A673 (cell line): Measurements from ENCODE around the gene PPARG. TPM values are rescaled to one million over a fixed set of nuclear protein-coding genes. Genes with fewer than 3 reads are reported as not detected.

Experiments used
- BruUV-seq: library from RNA; stranded (reverse); fragments of 400-500 nt; replicated peaks from 2 replicates; lab custom pipeline; 2021; lab: Mats Ljungman, UMichigan
- CTCF ChIA-PET: fragments of 300-600 bp; sonication (Branson Sonifier 250); formaldehyde crosslinking; loops from one replicate; lab custom pipeline; 2022; ENCODE audit warnings: antibody characterized with exemption; lab: Charles Lee
- POLR2A ChIA-PET: fragments of 300-600 bp; sonication (Branson Sonifier 250); formaldehyde crosslinking; loops from one replicate; lab custom pipeline; 2022; ENCODE audit warnings: antibody characterized with exemption; ENCODE audit not compliant: low non-redundant PET; lab: Charles Lee
- DNase-seq: peaks from one replicate; pipeline ENCODE4 v3.0.0-alpha.2; 2015; ENCODE audit warnings: low spot score
- H3K27ac ChIP-seq: fragments of 200-600 bp; sonication (generic); 2 replicates; pipeline ENCODE4 v1.5.1; 2016; ENCODE audit warnings: mixed run types, low read depth, mild to moderate bottlenecking, mixed read lengths, antibody characterized with exemption, low read length; ENCODE audit not compliant: poor library complexity, severe bottlenecking
- H3K27me3 ChIP-seq: fragments of 200-600 bp; sonication (generic); replicated peaks from 2 replicates; pipeline ENCODE4 v1.6.1; 2017; ENCODE audit warnings: mixed run types, low read depth, mild to moderate bottlenecking, mixed read lengths, antibody characterized with exemption, low read length; ENCODE audit not compliant: insufficient read depth, poor library complexity
- H3K36me3 ChIP-seq: fragments of 200-600 bp; sonication (generic); 2 replicates; pipeline ENCODE4 v1.6.1; 2016; ENCODE audit warnings: mixed run types, mild to moderate bottlenecking, mixed read lengths, antibody characterized with exemption, low read length; ENCODE audit not compliant: insufficient read depth, poor library complexity, severe bottlenecking
- H3K4me1 ChIP-seq: fragments of 200-600 bp; sonication (generic); 2 replicates; pipeline ENCODE4 v1.6.1; 2017; ENCODE audit warnings: mixed run types, mild to moderate bottlenecking, mixed read lengths, antibody characterized with exemption, low read length; ENCODE audit not compliant: insufficient read depth, poor library complexity, severe bottlenecking
- H3K4me3 ChIP-seq: fragments of 200-600 bp; sonication (generic); 2 replicates; pipeline ENCODE4 v1.5.1; 2016; ENCODE audit warnings: low read depth, mixed run types, mild to moderate bottlenecking, mixed read lengths, low read length; ENCODE audit not compliant: poor library complexity, severe bottlenecking
- H3K9me3 ChIP-seq: fragments of 200-600 bp; sonication (generic); 2 replicates; pipeline ENCODE4 v1.6.1; 2016; ENCODE audit warnings: mixed run types, low read depth, mild to moderate bottlenecking, mixed read lengths, antibody characterized with exemption, low read length; ENCODE audit not compliant: poor library complexity, severe bottlenecking
- EZH2 ChIP-seq: fragments of 200-600 bp; sonication (generic); IDR thresholded peaks from 2 replicates; pipeline ENCODE4 v1.6.1; 2017; ENCODE audit warnings: borderline replicate concordance, low read depth, mild to moderate bottlenecking, mixed read lengths, antibody characterized with exemption, low read length; ENCODE audit not compliant: poor library complexity, severe bottlenecking
- intact Hi-C: fragments of 100-400 bp; cut with micrococcal nuclease; formaldehyde crosslinking; loops from one replicate; pipeline ENCODE4 v1.10.0; 2022; ENCODE audit not compliant: unreplicated experiment
- total RNA-seq: library from RNA; stranded (reverse); gene quantifications from 2 replicates; pipeline ENCODE4 v1.2.3, GENCODE V29; 2021
- TF ChIP-seq, protein P1 (sequence below): fragments of 300-800, 200-600 bp; sonication (generic); conservative IDR thresholded peaks from 2 replicates; pipeline ENCODE4 v1.5.1; 2017; ENCODE audit warnings: low read depth, mild to moderate bottlenecking, antibody characterized with exemption, low read length, moderate library complexity, mixed read lengths

The PPARG gene
- total RNA-seq, 1 experiment from 2014 or later, result 0.62 TPM

DNA sequence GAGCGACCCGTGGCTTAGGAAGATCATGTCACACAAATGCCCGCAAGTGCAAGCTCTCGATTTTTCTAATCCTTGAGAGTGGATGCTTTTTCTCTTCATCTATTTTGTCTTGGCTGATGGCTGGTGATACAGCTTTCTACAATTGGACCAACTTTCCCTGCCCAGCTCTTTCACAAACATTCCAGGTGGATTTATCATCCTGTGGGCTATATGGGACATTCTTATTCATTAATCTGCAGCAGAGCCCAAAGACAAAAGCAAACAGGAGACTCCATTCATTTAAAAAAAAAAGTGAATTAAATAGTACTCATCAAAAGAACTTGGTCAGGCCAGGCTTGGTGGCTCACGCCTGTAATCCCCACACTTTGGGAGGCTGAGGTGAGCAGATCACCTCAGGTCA, 181.2 kb downstream of the PPARG start:
- no TSS peak for BruUV-seq
- H3K27ac ChIP-seq, result no peak overlapping the region

DNA sequence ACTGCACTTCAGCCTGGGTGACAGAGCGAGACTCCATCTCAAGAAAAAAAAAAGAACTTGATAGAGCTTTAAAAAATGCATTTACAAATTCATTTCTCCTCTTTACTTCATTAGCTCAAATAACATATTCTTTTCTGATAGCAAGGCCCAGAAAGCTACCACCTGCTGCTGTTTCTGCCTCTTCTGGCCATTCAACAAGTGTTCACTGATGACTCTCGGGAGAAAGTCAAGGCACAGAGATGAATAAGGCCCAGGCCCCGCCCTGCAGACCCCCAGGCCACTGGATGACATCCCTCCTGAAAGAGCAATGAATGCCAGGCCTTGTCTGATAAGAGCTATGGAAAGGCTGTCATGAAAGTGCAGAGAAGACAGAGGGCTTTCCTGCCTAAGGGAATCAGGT, 181.8 kb downstream of the PPARG start:
- no peak for DNase-seq
- no peak overlapping the region for H3K27ac ChIP-seq
- TF ChIP-seq, protein P1, sequence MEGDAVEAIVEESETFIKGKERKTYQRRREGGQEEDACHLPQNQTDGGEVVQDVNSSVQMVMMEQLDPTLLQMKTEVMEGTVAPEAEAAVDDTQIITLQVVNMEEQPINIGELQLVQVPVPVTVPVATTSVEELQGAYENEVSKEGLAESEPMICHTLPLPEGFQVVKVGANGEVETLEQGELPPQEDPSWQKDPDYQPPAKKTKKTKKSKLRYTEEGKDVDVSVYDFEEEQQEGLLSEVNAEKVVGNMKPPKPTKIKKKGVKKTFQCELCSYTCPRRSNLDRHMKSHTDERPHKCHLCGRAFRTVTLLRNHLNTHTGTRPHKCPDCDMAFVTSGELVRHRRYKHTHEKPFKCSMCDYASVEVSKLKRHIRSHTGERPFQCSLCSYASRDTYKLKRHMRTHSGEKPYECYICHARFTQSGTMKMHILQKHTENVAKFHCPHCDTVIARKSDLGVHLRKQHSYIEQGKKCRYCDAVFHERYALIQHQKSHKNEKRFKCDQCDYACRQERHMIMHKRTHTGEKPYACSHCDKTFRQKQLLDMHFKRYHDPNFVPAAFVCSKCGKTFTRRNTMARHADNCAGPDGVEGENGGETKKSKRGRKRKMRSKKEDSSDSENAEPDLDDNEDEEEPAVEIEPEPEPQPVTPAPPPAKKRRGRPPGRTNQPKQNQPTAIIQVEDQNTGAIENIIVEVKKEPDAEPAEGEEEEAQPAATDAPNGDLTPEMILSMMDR, result no peak
- TF ChIP-seq EZH2, result no peak
- no peaks in the 10 kb centered on the region for H3K36me3 ChIP-seq
- H3K9me3 ChIP-seq, result no peaks in the 10 kb centered on the region
- CTCF ChIA-PET, result interaction anchor here (1.1 kb wide), 1 partner anchor 9 kb away, joined by 3 read pairs; no protein-coding TSS in a partner anchor
- POLR2A ChIA-PET, result interaction anchor here (0.6 kb wide), 1 partner anchor 13 kb away, joined by 4 read pairs; the partner anchor contains the start of gene TSEN2
- BruUV-seq, result no TSS peak
- intact Hi-C loops, result no loop called here
- H3K4me1 ChIP-seq, result no peaks in the 10 kb centered on the region
- H3K27me3 ChIP-seq, result no peaks in the 10 kb centered on the region
- no peak overlapping the region for H3K4me3 ChIP-seq

More for the DNA sequence above, 181.2 kb downstream of the PPARG start:
- POLR2A ChIA-PET, result no interaction called here
- no peaks in the 10 kb centered on the region for H3K36me3 ChIP-seq
- intact Hi-C loops, result no loop called here
- DNase-seq, result no peak
- CTCF ChIA-PET, result interaction anchor here (1.1 kb wide), 1 partner anchor 9 kb away, joined by 3 read pairs; no protein-coding TSS in a partner anchor
- no peak overlapping the region for H3K4me3 ChIP-seq
- H3K9me3 ChIP-seq, result no peaks in the 10 kb centered on the region
- no peaks in the 10 kb centered on the region for H3K4me1 ChIP-seq
- TF ChIP-seq, protein P1, result no peak
- TF ChIP-seq EZH2, result no peak
- H3K27me3 ChIP-seq, result no peaks in the 10 kb centered on the region

DNA sequence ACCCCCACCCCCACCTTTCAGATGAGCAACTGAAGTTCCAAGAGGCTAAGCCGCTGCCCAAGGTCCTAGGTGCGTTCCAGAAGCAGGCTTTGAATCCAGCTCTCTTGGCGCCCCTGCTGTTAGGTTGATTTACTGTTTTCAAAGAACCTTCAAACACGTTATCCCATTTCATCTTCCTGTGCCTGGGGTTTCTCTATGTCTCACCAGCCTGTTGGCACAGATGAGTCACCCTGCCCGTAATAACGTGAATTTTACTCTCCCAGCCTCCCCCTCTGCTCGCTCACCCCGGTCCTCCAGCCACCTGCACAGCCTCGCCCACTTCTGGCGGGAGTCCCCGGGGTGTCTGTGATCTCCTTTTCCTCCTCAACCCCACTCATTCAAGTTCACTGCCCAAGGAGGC, 182.4 kb downstream of the PPARG start:
- intact Hi-C loops, result no loop called here
- Histone ChIP-seq H3K27ac (no peak overlapping the region), H3K9me3 (no peaks in the 10 kb centered on the region), H3K36me3 (no peaks in the 10 kb centered on the region), H3K4me1 (no peaks in the 10 kb centered on the region), H3K4me3 (no peak overlapping the region), H3K27me3 (no peaks in the 10 kb centered on the region)
- ChIA-PET POLR2A (interaction anchor here (0.6 kb wide), 1 partner anchor 13 kb away, joined by 4 read pairs; the partner anchor contains the start of gene TSEN2), CTCF (no interaction called here)
- no TSS peak for BruUV-seq
- TF ChIP-seq, protein P1, result no peak
- no peak for TF ChIP-seq EZH2
- no peak for DNase-seq
